Subcutaneous adipose tissue (tissue), 4 donors: ENCODE results near the gene MYH15. TPM values are rescaled to one million over a fixed set of nuclear protein-coding genes. Genes with fewer than 3 reads are reported as not detected.

Experiments used
- CTCF ChIP-seq: fragments of 450-650 bp; IDR thresholded peaks from one replicate; pipeline ENCODE4 v1.5.1; 2016; ENCODE audit warnings: low read depth, mild to moderate bottlenecking, control low read depth, antibody characterized with exemption, moderate library complexity
- total RNA-seq, 4 donors: library from RNA; depleted of rRNA; stranded (reverse); fragments of >200 nt; gene quantifications; one replicate each; pipeline ENCODE4 v1.1.0, GENCODE V29; 2016

MYH15 gene
- total RNA-seq, 4 donors from 2014 or later, result not detected

GRCh38 chr3:108546692-108547091 lies 36.3 kb upstream of the MYH15 start:
- no peak for TF ChIP-seq CTCF

GRCh38 chr3:108546247-108546646 lies 35.9 kb upstream of the MYH15 start:
- TF ChIP-seq CTCF, result no peak

GRCh38 chr3:108538083-108538482 lies 27.7 kb upstream of the MYH15 start:
- TF ChIP-seq CTCF, result no peak

GRCh38 chr3:108528459-108529252 lies 18.3 kb upstream of the MYH15 start:
- no peak for TF ChIP-seq CTCF

GRCh38 chr3:108527817-108528216 lies 17.4 kb upstream of the MYH15 start:
- TF ChIP-seq CTCF, result no peak

- no peak for TF ChIP-seq CTCF
Observed at GRCh38 chr3:108527109-108527508, 16.7 kb upstream of the MYH15 start.

- TF ChIP-seq CTCF, result no peak
Observed at GRCh38 chr3:108525971-108526370, 15.6 kb upstream of the MYH15 start.
